Spleen (tissue), 11 donors: ENCODE results near the gene USH1G. TPM values are rescaled to one million over a fixed set of nuclear protein-coding genes. Genes with fewer than 3 reads are reported as not detected.
A peak's percentile ranks its signal among the peaks of the same experiment; 100 is the strongest.

Experiments
- DNase-seq: peaks from one replicate; pipeline ENCODE4 v3.0.0-alpha.2; 2020
- H3K27ac ChIP-seq, 8 donors: fragments of 200-600 bp; sonication (generic) in 7 of 8; 1 replicate in 4 of 8; 2 replicates in 4 of 8; pipeline versions ENCODE4 v1.5.0 to v1.8.0; 2016 to 2021; ENCODE audit warnings: inconsistent platforms in 4 of 8, mild to moderate bottlenecking in 4 of 8, moderate library complexity in 1 of 8
- H3K27me3 ChIP-seq, 7 donors: fragments of 200-600 bp; sonication (generic) in 6 of 7; replicated peaks in 1 of 7; 1 replicate in 4 of 7; 2 replicates in 3 of 7; pipeline versions ENCODE4 v1.5.0 to v1.8.0; 2016 to 2021; ENCODE audit warnings: inconsistent platforms in 3 of 7, mild to moderate bottlenecking in 1 of 7
- H3K36me3 ChIP-seq, 6 donors: fragments of 200-600 bp; sonication (generic) in 5 of 6; 1 replicate in 4 of 6; 2 replicates in 2 of 6; pipeline versions ENCODE4 v1.5.0 to v1.8.0; 2016 to 2021; ENCODE audit warnings: inconsistent platforms in 2 of 6
- H3K4me1 ChIP-seq, 6 donors: fragments of 200-600 bp; sonication (generic) in 5 of 6; 1 replicate in 3 of 6; 2 replicates in 3 of 6; pipeline versions ENCODE4 v1.5.0 to v1.8.0; 2016 to 2021; ENCODE audit warnings: inconsistent platforms in 3 of 6
- H3K4me3 ChIP-seq, 8 donors: fragments of 200-600 bp; sonication (generic) in 7 of 8; 1 replicate in 4 of 8; 2 replicates in 4 of 8; pipeline versions ENCODE4 v1.5.0 to v1.8.0; 2016 to 2021; ENCODE audit warnings: inconsistent platforms in 4 of 8, mild to moderate bottlenecking in 4 of 8, moderate library complexity in 2 of 8
- H3K9me3 ChIP-seq, 8 donors: fragments of 200-600 bp; sonication (generic) in 7 of 8; 1 replicate in 4 of 8; 2 replicates in 4 of 8; pipeline versions ENCODE4 v1.5.0 to v1.8.0; 2016 to 2021; ENCODE audit warnings: inconsistent platforms in 4 of 8
- POLR2A ChIP-seq, 3 donors: fragments of 450-650 bp; IDR thresholded peaks; one replicate each; pipeline ENCODE4 v1.5.1; 2017; ENCODE audit warnings: antibody characterized with exemption in 3 of 3, mild to moderate bottlenecking in 1 of 3
- POLR2AphosphoS5 ChIP-seq, 3 donors: sonication (generic); formaldehyde crosslinking; IDR thresholded peaks; one replicate each; pipeline ENCODE4 v1.5.1; 2017; ENCODE audit warnings: antibody characterized with exemption in 3 of 3
- WGBS, 5 donors: extraction: QIAGEN DNeasy Blood & Tissue Kit in 3 of 5; methylation state at CpG; one replicate each; pipeline versions ENCODE4 v1.1.5 to v1.1.7; 2013 to 2018; 5-methylcytosine and 5-hydroxymethylcytosine counted together
- intact Hi-C: fragments of 100-400 bp; cut with DNase I; formaldehyde crosslinking; loops from one replicate; pipeline ENCODE4 v1.15.0; 2023; ENCODE audit warnings: low total_unique reads
- polyA plus RNA-seq, 3 donors: library from polyadenylated mRNA; stranded (reverse); fragments of 200-250 nt; gene quantifications; one replicate each; pipeline ENCODE4 v1.2.1, GENCODE V29; 2013
- total RNA-seq, 7 donors: library from RNA; depleted of rRNA in 3 of 7; stranded (reverse); fragments of >200 nt in 3 of 7; fragmentation: NEBNext Ultra II Directional in 4 of 7; extraction: Animal tissue kit (Norgen Biotek cat#: 25700) in 4 of 7; gene quantifications; one replicate each; pipeline versions ENCODE4 v1.1.0 to v1.2.1, GENCODE V29; 2016 to 2021
- TF ChIP-seq, protein P1 (sequence below), 11 experiments: fragments of 200-600 bp in 7 of 11; fragments of 450-650 bp in 4 of 11; sonication (generic) in 4 of 11; IDR thresholded peaks in 8 of 11; conservative IDR thresholded peaks in 3 of 11; 1 replicate in 7 of 11; 2 replicates in 4 of 11; pipeline versions ENCODE4 v1.4.0 to v1.8.0; 2016 to 2021; ENCODE audit warnings: antibody characterized with exemption in 11 of 11, inconsistent platforms in 4 of 11, mild to moderate bottlenecking in 1 of 11
- donor health status: healthy with polysubstance abuse.
- donor health status: DM: no; HTN: no; CAD: no; lungs with moderate emphysema.
- donor health status: DM: no; HTN: no; CAD: no.
- donor health status: Bipolar disorder and iron deficiency.
- donor health status: healthy.
- donor health status: DM: no; HTN: no; CAD: no.
- donor health status: DM: yes; HTN: yes; CAD: no.

The USH1G gene
- total and polyA plus RNA-seq, 10 donors: not detected

GRCh38 chr17:74878658-74879057 lies 44.4 kb downstream of the USH1G start:
- H3K4me1 ChIP-seq: peaks cover 3 to 47% (median 20%) of the 10 kb centered on the region in 6 donors
- H3K27me3 ChIP-seq: peaks cover 0 to 11% (median 0%) of the 10 kb centered on the region in 7 donors
- TF ChIP-seq POLR2A (IDR thresholded peaks at IDR 0.05): no peak
- TF ChIP-seq POLR2AphosphoS5 (IDR thresholded peaks at IDR 0.05): no peak
- no peak for DNase-seq
- WGBS, 5 donors: 80 to 94% (median 88%) methylated on average over 2 of the region's 2 CpGs
- H3K9me3 ChIP-seq: no peaks in the 10 kb centered on the region
- H3K27ac ChIP-seq: no peak overlapping the region
- H3K4me3 ChIP-seq: no peak overlapping the region
- intact Hi-C loops: no loop called here
- H3K36me3 ChIP-seq: no peaks in the 10 kb centered on the region

DNA sequence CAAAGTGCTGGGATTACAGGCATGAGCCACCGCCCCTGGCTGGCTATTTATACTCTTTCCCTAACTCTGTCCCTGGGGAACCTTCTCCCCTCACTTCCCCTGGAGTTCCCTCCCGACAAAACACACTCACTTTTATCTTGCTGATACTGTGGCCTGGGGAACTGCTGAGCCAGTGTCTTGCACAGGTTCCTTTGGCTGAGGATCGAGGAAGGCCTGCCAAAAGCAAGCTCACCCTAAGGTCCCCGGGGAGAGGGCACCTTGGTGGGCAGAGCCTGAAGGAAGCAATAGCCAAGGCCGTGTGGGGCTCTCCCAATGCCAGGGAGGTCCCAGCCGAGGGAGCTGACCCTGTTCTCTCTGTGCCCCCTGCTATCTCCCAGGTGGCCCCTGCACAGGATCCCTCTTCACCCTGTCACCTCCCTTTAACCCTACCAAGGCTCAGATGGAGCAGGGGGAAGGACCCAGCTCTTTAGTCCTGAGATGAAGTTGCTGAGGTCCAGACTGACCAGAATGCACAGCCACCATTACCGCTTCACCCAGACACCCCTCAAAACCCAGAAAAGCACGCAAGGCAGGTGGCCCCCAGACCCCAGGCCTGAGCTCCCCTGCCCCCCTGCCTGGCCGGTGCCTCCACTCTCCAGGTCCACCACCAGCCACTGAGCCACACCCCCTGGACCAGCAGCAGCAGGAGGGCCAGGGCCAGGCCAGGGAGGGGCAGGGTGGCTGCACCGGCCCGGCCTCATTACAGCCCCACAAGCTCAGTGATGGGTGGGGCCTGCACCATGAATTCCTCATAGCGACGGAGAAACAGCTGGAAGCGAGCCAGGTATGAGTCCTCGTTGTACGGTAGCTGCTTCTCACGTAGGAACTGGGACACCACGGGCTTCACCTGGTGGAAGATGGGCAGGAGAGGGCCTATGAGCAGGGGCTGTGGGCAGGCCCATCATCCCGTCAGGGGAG lies 45.2 kb downstream of the USH1G start:
- Histone ChIP-seq H3K36me3 (no peaks in the 10 kb centered on the region), H3K27me3 (peaks cover 0 to 7% (median 0%) of the 10 kb centered on the region in 7 donors), H3K27ac (peak overlapping the region in 1 of 8 donors; percentile 13), H3K9me3 (no peaks in the 10 kb centered on the region), H3K4me3 (no peak overlapping the region), H3K4me1 (peaks cover 3 to 41% (median 18%) of the 10 kb centered on the region in 6 donors)
- 63 to 72% (median 66%) methylated on average over 14 to 19 of the region's 19 CpGs for WGBS, 5 donors
- peak in 1 of 3 donors; percentile 18 for TF ChIP-seq POLR2AphosphoS5 (IDR thresholded peaks at IDR 0.05)
- TF ChIP-seq POLR2A (IDR thresholded peaks at IDR 0.05): no peak
- intact Hi-C loops: no loop called here
- no peak for DNase-seq

- Histone ChIP-seq H3K4me1 (peaks cover 3 to 51% (median 32%) of the 10 kb centered on the region in 6 donors), H3K27ac (no peak overlapping the region), H3K9me3 (no peaks in the 10 kb centered on the region), H3K27me3 (no peaks in the 10 kb centered on the region), H3K4me3 (no peak overlapping the region), H3K36me3 (no peaks in the 10 kb centered on the region)
- DNase-seq: no peak
- TF ChIP-seq POLR2AphosphoS5 (IDR thresholded peaks at IDR 0.05): no peak
- TF ChIP-seq, protein P1, sequence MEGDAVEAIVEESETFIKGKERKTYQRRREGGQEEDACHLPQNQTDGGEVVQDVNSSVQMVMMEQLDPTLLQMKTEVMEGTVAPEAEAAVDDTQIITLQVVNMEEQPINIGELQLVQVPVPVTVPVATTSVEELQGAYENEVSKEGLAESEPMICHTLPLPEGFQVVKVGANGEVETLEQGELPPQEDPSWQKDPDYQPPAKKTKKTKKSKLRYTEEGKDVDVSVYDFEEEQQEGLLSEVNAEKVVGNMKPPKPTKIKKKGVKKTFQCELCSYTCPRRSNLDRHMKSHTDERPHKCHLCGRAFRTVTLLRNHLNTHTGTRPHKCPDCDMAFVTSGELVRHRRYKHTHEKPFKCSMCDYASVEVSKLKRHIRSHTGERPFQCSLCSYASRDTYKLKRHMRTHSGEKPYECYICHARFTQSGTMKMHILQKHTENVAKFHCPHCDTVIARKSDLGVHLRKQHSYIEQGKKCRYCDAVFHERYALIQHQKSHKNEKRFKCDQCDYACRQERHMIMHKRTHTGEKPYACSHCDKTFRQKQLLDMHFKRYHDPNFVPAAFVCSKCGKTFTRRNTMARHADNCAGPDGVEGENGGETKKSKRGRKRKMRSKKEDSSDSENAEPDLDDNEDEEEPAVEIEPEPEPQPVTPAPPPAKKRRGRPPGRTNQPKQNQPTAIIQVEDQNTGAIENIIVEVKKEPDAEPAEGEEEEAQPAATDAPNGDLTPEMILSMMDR (IDR thresholded peaks at IDR 0.05 in 8 of 11, conservative IDR thresholded peaks at IDR 0.05 in 3 of 11): no peak
- intact Hi-C loops: no loop called here
- WGBS, 5 donors: 76 to 81% (median 78%) methylated on average over 6 of the region's 6 CpGs
Observed at GRCh38 chr17:74875977-74876593, 47.0 kb downstream of the USH1G start.

DNA sequence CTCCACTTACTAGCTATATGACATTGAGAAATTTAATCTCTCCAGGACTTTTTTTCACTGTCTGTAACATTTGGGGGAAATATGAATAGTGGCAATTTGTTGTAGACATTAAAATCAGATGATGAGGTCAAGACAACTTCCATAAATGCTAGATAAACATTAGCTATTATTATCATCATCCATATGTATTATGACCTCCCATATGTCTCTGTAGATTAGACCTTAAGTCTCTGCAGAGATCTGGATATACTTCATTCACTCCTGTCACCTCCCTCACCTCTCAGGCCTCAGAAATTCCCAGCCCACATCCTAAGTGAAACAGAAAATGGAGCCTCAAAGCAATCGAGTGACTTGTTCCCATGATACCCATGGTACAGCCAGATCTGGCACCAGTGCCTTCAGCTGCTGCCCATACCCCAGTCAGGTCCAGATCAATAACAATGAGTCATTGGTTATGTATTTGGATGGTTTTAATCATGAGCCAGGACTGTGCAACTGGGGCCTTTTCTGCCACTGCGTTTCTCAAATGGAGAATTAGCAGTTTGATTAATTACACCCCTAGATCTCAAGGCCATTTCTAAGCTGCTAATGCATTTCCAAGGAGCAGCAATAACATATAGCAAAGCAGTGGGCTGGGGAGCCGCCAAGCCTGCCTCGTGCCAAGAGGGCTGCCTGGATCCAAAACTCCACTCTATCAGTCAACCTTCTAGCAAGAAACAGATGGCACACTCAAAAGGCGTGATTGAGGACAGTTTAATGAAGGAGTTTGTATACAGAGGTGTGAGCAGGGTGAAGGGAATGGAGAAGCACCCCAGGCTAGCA lies 47.7 kb downstream of the USH1G start:
- no peak for DNase-seq
- no peaks in the 10 kb centered on the region for H3K9me3 ChIP-seq
- TF ChIP-seq POLR2A (IDR thresholded peaks at IDR 0.05) (no peak), POLR2AphosphoS5 (IDR thresholded peaks at IDR 0.05) (no peak)
- TF ChIP-seq, protein P1 (IDR thresholded peaks at IDR 0.05 in 8 of 11, conservative IDR thresholded peaks at IDR 0.05 in 3 of 11): no peak
- no peaks in the 10 kb centered on the region for H3K27me3 ChIP-seq
- 71 to 87% (median 79%) methylated on average over 5 of the region's 5 CpGs for WGBS, 5 donors
- H3K27ac ChIP-seq: no peak overlapping the region
- H3K4me1 ChIP-seq: peaks cover 3 to 58% (median 34%) of the 10 kb centered on the region in 6 donors
- H3K4me3 ChIP-seq: no peak overlapping the region
- intact Hi-C loops: no loop called here
- H3K36me3 ChIP-seq: no peaks in the 10 kb centered on the region
